Epithelial cell of esophagus (primary cell): Measurements from ENCODE around the gene RBM20.

Source experiments
- DNase-seq: peaks from one replicate; pipeline ENCODE4 v3.0.0; 2010; ENCODE audit warnings: low read depth
- H3K4me3 ChIP-seq: 2 replicates; pipeline ENCODE4 v1.5.1; 2011; ENCODE audit warnings: mild to moderate bottlenecking, low read length, control low read depth
- CTCF ChIP-seq: IDR thresholded peaks from 2 replicates; pipeline ENCODE4 v1.5.1; 2011; ENCODE audit warnings: low read depth, mild to moderate bottlenecking, low read length, control low read depth, inconsistent platforms; ENCODE audit not compliant: insufficient read depth; ENCODE audit errors: missing control alignments

Gene RBM20

GRCh38 chr10:110788620-110789385 lies 144.7 kb downstream of the RBM20 start:
- DNase-seq: no peak
- no peak for TF ChIP-seq CTCF
- no peak overlapping the region for H3K4me3 ChIP-seq

DNA sequence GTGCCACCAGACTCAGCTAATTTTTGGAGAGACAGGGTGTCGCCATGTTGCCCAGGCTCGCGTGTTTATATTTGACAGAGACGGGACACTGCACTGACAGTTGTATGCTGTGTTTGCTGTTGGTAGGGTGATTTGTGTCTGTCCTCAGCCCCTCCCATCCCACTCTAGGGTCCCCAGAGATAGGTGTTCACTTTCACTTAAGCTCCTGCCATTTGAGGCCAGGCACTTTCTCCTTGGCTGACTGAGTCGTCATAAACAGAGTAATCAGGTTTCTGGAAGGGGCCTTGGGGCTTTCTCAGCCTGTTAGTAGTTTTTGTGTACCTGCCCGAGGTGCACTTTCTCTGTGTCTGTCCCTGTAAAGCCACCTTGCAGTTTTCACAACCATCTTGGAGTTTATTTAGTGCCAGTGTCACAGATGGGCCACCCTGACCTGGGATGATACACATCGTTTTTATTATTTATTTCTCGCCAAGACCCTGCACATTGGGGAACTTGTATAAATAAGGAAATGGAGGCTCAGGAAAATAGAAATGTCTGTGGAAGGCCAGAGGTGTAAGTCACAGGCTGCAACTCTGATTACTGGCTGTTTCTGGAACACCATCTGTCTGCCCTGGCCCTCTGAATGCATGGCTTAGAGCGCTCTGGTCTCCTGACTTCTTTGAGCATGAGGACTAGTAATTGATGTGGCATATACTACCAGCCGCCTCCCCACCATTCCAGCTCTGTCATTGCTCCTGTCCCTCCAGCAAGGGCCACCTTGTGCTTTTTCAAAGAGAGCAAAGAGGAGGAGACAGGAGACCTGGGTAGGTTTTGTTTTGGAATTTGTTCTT lies 145.7 kb downstream of the RBM20 start:
- TF ChIP-seq CTCF: no peak
- no peak for DNase-seq
- H3K4me3 ChIP-seq: no peak overlapping the region

DNA sequence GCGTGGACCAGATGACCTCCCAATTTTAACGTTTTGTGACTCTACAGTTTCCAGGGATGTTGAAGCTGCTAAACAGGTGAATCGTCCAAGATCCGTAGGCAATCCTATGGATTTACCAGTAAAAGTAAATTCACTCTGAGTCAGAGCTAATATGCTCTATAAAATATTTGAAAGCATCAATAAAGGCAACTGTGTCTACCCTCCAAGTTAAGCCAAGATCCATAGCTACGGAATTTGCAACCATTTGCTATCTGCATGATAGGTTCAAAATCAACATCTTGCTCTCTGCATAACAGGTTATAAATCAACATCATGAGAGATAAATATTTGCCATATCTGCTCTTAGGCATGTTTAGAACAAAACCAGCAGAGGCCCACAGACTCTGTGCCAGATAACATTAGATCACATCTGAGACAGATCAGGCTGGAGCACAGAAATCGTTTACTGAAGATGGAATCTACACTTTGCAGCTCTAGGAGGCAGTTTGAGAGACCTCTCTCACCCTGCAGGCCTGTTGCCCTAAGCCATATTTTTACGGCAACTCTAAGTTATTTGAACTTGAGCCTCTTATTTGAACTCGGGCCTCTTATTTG lies 146.9 kb downstream of the RBM20 start:
- no peak for TF ChIP-seq CTCF
- DNase-seq: no peak

GRCh38 chr10:110791541-110792073 lies 147.5 kb downstream of the RBM20 start:
- no peak for DNase-seq
- H3K4me3 ChIP-seq: no peak overlapping the region
- no peak for TF ChIP-seq CTCF

More for the DNA sequence above, 146.9 kb downstream of the RBM20 start:
- H3K4me3 ChIP-seq: no peak overlapping the region

DNA sequence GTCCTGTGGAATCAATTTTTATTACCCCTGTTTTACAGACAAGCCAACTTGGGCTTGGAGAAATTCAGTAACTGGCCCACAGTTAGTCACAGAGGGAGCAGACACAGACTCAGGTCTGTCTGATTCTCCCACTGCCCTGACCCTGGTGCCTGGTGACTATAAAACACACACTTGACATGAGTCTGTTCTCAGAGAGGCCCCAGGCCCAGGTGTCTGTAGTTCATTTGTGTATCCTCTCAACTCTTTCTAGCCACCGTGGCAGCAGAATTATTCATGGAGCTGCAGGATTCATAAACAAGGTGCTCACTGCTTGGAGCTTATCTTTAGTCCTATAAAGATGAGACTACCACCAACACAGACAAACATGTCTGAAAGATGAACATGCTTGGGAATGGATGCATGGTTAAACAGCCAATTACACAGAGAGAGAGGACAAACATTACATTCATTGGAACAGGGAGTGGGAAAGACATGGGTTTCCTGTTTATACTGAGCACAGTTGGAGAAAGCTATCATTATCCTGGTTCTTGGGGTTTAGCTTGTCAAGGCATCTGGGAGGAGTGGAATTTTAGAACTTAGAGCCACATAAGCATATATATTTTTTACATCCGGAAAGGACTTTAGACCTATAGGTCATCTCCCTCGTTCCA lies 148.5 kb downstream of the RBM20 start:
- TF ChIP-seq CTCF: no peak
- DNase-seq: no peak
- H3K4me3 ChIP-seq: no peak overlapping the region

GRCh38 chr10:110793128-110793812 lies 149.1 kb downstream of the RBM20 start:
- no peak overlapping the region for H3K4me3 ChIP-seq
- DNase-seq: no peak
- no peak for TF ChIP-seq CTCF
